ENCODE data around the gene UBA6. TPM values are rescaled to one million over a fixed set of nuclear protein-coding genes. Genes with fewer than 3 reads are reported as not detected.
A peak's percentile ranks its signal among the peaks of the same experiment; 100 is the strongest.
"Not testable (repeated sequence)": the region's sequence is repeated elsewhere in the genome, so short reads cannot be mapped to it uniquely, and the experiment has no call there.

UBA6 gene
- 10 to 100 TPM; 88.4 to 98.6 TPM for total RNA-seq

DNA sequence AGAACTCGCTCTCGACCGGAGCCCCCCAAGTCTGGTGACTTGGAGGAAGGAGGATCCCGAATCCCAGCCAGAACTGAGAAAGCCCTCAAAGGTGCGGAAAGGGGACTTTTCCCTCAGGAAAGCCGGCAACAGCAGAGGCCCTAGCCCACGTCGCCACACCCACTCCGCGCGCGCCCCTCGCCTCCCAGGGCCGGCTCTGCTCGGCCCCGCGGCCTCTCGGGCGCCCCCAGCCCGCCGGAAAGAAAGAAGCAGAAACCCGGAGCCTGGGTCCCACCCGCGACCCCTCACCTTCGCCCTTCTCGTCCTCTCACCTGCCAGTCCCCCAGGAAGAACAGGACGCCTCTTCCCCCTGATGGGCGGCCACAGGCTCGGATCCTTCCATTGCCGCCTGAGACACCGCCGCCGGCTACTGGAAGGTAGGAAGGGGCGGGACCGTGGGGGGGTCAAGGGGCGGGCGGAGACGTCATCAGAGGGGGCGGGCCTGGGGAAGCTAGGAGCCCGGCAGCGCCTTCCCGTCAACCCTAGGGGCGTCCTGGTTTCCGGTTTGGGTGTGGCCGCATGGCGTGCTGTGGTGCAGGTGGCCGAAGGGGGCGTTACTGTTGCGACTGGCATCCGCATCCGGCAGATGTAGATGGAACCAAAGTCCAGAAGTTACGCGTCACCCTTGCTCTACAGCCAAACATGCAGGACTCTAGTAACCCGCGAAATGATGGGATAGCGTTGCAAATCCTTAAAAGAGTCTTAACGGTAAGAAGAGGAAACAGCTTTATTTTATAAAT, at the start of gene UBA6:
Gene UBA6, minus strand, starts transcription at position 418 of the 779 bp plus-strand sequence. Its CDS starts 36 bp downstream, at position 382.
- DNase-seq (peak; percentile 97), ATAC-seq (replicated peaks in 1 of 2) (peak; percentile 99)
- H3K4me1 Mint-ChIP-seq (ENCODE audit: low read depth): peaks cover 54% of the 10 kb centered on the region
- H3K4me3 Mint-ChIP-seq: peak within 1 kb of the TSS; percentile 86 to 95
- H3K36me3 Mint-ChIP-seq (ENCODE audit: insufficient read depth in 2 of 2): peaks cover 6 to 36% of the 10 kb centered on the region in 2 donors
- H3K27me3 Mint-ChIP-seq (ENCODE audit: low read depth): no peaks in the 10 kb centered on the region
- peak within 1 kb of the TSS; percentile 83 for H3K27ac Mint-ChIP-seq
- no peaks in the 10 kb centered on the region for H3K9me3 Mint-ChIP-seq

GRCh38 chr4:67750691-67751090, 49.7 kb upstream of the UBA6 start:
- DNase-seq: no peak
- Mint-ChIP-seq H3K27ac (no peak overlapping the region), H3K9me3 (no peaks in the 10 kb centered on the region), H3K36me3 (ENCODE audit: insufficient read depth in 2 of 2) (no peaks in the 10 kb centered on the region), H3K4me1 (ENCODE audit: low read depth) (peaks cover 10% of the 10 kb centered on the region), H3K27me3 (ENCODE audit: low read depth) (no peaks in the 10 kb centered on the region), H3K4me3 (no peak overlapping the region)
- no peak for ATAC-seq (replicated peaks in 1 of 2)

DNA sequence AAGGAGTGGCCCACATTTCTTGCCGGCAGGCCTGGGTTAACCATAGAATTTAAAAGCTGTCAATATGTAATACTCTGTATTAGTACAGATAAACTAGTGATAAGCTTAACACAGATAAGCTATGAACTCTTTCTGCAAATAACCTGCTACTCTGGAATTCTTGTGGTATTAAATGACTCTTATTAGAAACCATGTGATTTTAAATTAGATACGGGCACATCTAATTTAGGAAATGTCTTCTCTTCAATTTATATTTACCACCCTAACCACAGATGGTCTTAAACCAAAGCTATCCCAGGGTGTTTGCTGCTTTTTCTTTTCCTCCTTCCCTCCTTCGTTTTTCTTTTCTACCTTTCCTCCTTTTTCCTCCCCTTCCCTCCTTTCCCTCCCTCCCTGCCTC, 48.3 kb upstream of the UBA6 start:
- no peak for DNase-seq
- no peaks in the 10 kb centered on the region for H3K36me3 Mint-ChIP-seq (ENCODE audit: insufficient read depth in 2 of 2)
- no peaks in the 10 kb centered on the region for H3K27me3 Mint-ChIP-seq (ENCODE audit: low read depth)
- no peak overlapping the region for H3K4me3 Mint-ChIP-seq
- H3K27ac Mint-ChIP-seq: no peak overlapping the region
- H3K4me1 Mint-ChIP-seq (ENCODE audit: low read depth): peaks cover 10% of the 10 kb centered on the region
- no peaks in the 10 kb centered on the region for H3K9me3 Mint-ChIP-seq
- ATAC-seq (replicated peaks in 1 of 2): no peak

- H3K36me3 Mint-ChIP-seq (ENCODE audit: insufficient read depth in 2 of 2): no peaks in the 10 kb centered on the region
- no peaks in the 10 kb centered on the region for H3K27me3 Mint-ChIP-seq (ENCODE audit: low read depth)
- ATAC-seq (replicated peaks in 1 of 2) (peak; percentile 32 to 45), DNase-seq (peak in 1 of 2 donors; percentile 5)
- peak overlapping the region in 1 of 2 donors; percentile 23 for H3K4me3 Mint-ChIP-seq
- H3K4me1 Mint-ChIP-seq (ENCODE audit: low read depth): peaks cover 16% of the 10 kb centered on the region
- H3K27ac Mint-ChIP-seq: no peak overlapping the region
- H3K9me3 Mint-ChIP-seq: no peaks in the 10 kb centered on the region
Observed at GRCh38 chr4:67746797-67747495, 46.0 kb upstream of the UBA6 start.

- Mint-ChIP-seq H3K4me1 (ENCODE audit: low read depth) (peaks cover 16% of the 10 kb centered on the region), H3K4me3 (no peak overlapping the region), H3K27me3 (ENCODE audit: low read depth) (no peaks in the 10 kb centered on the region), H3K9me3 (no peaks in the 10 kb centered on the region), H3K36me3 (ENCODE audit: insufficient read depth in 2 of 2) (no peaks in the 10 kb centered on the region), H3K27ac (no peak overlapping the region)
- DNase-seq (no peak), ATAC-seq (replicated peaks in 1 of 2) (no peak)
Observed at GRCh38 chr4:67744561-67745283, 43.8 kb upstream of the UBA6 start.

DNA sequence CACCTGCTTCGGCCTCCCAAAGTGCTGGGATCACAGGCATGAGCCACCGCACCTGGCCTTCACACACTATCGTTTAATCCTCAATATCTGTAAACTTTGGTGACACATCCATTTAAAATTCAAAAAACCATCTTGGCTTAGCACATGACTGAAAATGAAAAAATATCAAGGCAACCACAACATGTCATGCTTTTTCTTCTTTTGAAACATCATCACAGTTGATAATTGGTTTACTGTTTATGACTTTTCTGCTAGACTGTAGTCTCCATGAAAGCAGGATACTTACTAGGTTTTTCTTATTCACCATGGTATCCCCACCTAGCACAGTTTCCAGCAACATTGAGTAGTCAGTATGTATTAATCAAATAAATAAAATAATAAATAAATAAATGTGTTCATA, 42.2 kb upstream of the UBA6 start:
- ATAC-seq (replicated peaks in 1 of 2) (peak; percentile 51 to 53), DNase-seq (no peak)
- Mint-ChIP-seq H3K9me3 (no peaks in the 10 kb centered on the region), H3K4me3 (no peak overlapping the region), H3K27me3 (ENCODE audit: low read depth) (no peaks in the 10 kb centered on the region), H3K36me3 (ENCODE audit: insufficient read depth in 2 of 2) (no peaks in the 10 kb centered on the region), H3K27ac (no peak overlapping the region), H3K4me1 (ENCODE audit: low read depth) (peaks cover 16% of the 10 kb centered on the region)

GRCh38 chr4:67736262-67736661, 35.3 kb upstream of the UBA6 start:
- ATAC-seq (replicated peaks in 1 of 2) (no peak), DNase-seq (no peak)
- Mint-ChIP-seq H3K9me3 (no peaks in the 10 kb centered on the region), H3K36me3 (ENCODE audit: insufficient read depth in 2 of 2) (peaks cover 0 to 3% of the 10 kb centered on the region in 2 donors), H3K4me1 (ENCODE audit: low read depth) (no peaks in the 10 kb centered on the region), H3K4me3 (no peak overlapping the region), H3K27me3 (ENCODE audit: low read depth) (no peaks in the 10 kb centered on the region), H3K27ac (no peak overlapping the region)

- ATAC-seq (replicated peaks in 1 of 2) (no peak), DNase-seq (no peak)
- Mint-ChIP-seq H3K4me3 (no peak overlapping the region), H3K36me3 (ENCODE audit: insufficient read depth in 2 of 2) (peaks cover 0 to 3% of the 10 kb centered on the region in 2 donors), H3K4me1 (ENCODE audit: low read depth) (no peaks in the 10 kb centered on the region), H3K9me3 (no peaks in the 10 kb centered on the region), H3K27ac (no peak overlapping the region), H3K27me3 (ENCODE audit: low read depth) (no peaks in the 10 kb centered on the region)
Observed at GRCh38 chr4:67735325-67735724, 34.4 kb upstream of the UBA6 start.

DNA sequence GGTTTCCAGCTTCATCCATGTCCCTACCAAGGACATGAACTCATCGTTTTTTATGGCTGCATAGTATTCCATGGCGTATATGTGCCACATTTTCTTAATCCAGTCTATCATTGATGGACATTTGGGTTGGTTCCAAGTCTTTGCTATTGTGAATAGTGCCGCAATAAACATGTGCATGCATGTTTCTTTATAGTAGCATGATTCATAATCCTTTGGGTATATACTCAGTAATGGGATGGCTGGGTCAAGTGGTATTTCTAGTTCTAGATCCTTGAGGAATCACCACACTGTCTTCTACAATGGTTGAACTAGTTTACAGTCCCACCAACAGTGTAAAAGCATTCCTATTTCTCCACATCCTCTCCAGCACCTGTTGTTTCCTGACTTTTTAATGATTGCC, 29.6 kb upstream of the UBA6 start:
- ATAC-seq (replicated peaks in 1 of 2): not testable (repeated sequence)
- H3K36me3 Mint-ChIP-seq (ENCODE audit: insufficient read depth in 2 of 2): peaks cover 2 to 12% of the 10 kb centered on the region in 2 donors

GRCh38 chr4:67727124-67727850, 26.3 kb upstream of the UBA6 start:
- Mint-ChIP-seq H3K4me1 (ENCODE audit: low read depth) (peaks cover 9% of the 10 kb centered on the region), H3K4me3 (peak overlapping the region in 1 of 2 donors; percentile 1), H3K27me3 (ENCODE audit: low read depth) (no peaks in the 10 kb centered on the region), H3K9me3 (peaks cover 0 to 2% of the 10 kb centered on the region in 2 donors), H3K27ac (no peak overlapping the region), H3K36me3 (ENCODE audit: insufficient read depth in 2 of 2) (peaks cover 2 to 16% of the 10 kb centered on the region in 2 donors)
- DNase-seq (no peak), ATAC-seq (replicated peaks in 1 of 2) (peak; percentile 49 to 64)

More for the DNA sequence above, 29.6 kb upstream of the UBA6 start:
- not testable (repeated sequence) for H3K4me1 Mint-ChIP-seq (ENCODE audit: low read depth); H3K4me3 Mint-ChIP-seq; H3K9me3 Mint-ChIP-seq; H3K27ac Mint-ChIP-seq; DNase-seq; H3K27me3 Mint-ChIP-seq (ENCODE audit: low read depth)

DNA sequence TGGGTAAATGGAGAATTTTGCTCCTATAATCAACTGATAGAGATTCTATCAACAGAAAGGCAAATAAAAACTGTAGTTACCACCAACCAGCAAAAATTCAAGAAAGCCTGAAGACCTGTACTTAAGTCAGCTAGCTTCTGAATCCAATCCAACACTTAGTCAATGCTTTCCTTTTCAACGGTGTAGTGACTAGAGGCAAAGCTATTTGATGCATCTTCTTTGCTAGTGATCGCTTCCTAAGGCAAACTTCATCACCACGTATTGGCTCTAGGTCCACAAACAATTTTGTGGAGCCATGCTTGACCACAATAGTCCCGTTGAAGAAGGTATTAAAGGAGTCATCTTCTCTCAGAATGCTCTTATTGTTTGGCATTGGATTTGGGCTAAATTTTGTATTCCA, 25.0 kb upstream of the UBA6 start:
- DNase-seq (no peak), ATAC-seq (replicated peaks in 1 of 2) (no peak)
- no peak overlapping the region for H3K4me3 Mint-ChIP-seq
- H3K27me3 Mint-ChIP-seq (ENCODE audit: low read depth): no peaks in the 10 kb centered on the region
- peaks cover 2 to 15% of the 10 kb centered on the region in 2 donors for H3K36me3 Mint-ChIP-seq (ENCODE audit: insufficient read depth in 2 of 2)
- no peak overlapping the region for H3K27ac Mint-ChIP-seq
- peaks cover 9% of the 10 kb centered on the region for H3K4me1 Mint-ChIP-seq (ENCODE audit: low read depth)
- H3K9me3 Mint-ChIP-seq: peaks cover 0 to 2% of the 10 kb centered on the region in 2 donors

GRCh38 chr4:67725132-67725531, 24.2 kb upstream of the UBA6 start:
- no peak for ATAC-seq (replicated peaks in 1 of 2)
- no peak overlapping the region for H3K4me3 Mint-ChIP-seq
- H3K27ac Mint-ChIP-seq: no peak overlapping the region
- H3K4me1 Mint-ChIP-seq (ENCODE audit: low read depth): peaks cover 9% of the 10 kb centered on the region
- no peak for DNase-seq
- peaks cover 0 to 2% of the 10 kb centered on the region in 2 donors for H3K9me3 Mint-ChIP-seq
- peaks cover 2 to 19% of the 10 kb centered on the region in 2 donors for H3K36me3 Mint-ChIP-seq (ENCODE audit: insufficient read depth in 2 of 2)
- H3K27me3 Mint-ChIP-seq (ENCODE audit: low read depth): no peaks in the 10 kb centered on the region
